ENCODE data around the gene ACTA1. TPM values are rescaled to one million over a fixed set of nuclear protein-coding genes. Genes with fewer than 3 reads are reported as not detected.

ACTA1 gene
- total and polyA plus RNA-seq, 10 of the 15 experiments (the other 5 are each of a cell fraction or from before 2014, with no cell fraction given) = 0.05 to 0.35 (median 0.12) TPM; not detected in 7

GRCh38 chr1:229432905-229433304 is 989 bp downstream of the ACTA1 start:
- H3K27me3 ChIP-seq (replicated peaks in 1 of 2; ENCODE audit: control insufficient read depth in 2 of 2, insufficient read depth in 2 of 2, low read length in 1 of 2) = peaks cover 12 to 14% of the 10 kb centered on the region in 2 experiments
- H3K4me2 ChIP-seq (ENCODE audit: control insufficient read depth, insufficient read depth) = no peak overlapping the region
- H3K27ac ChIP-seq (ENCODE audit: control insufficient read depth, insufficient read depth) = no peak overlapping the region
- RAD21 ChIA-PET (ENCODE audit: unreplicated experiment) = no interaction called here
- in situ Hi-C loops (cut with MboI) = no loop called here
- H2AFZ ChIP-seq (ENCODE audit: control insufficient read depth, low read depth, low read length) = no peak overlapping the region
- DNase-seq (ENCODE audit: low read depth, low spot score) (no peak), FAIRE-seq (no peak), ATAC-seq (no peak)
- CTCF ChIA-PET = no interaction called here
- intact Hi-C loops (cut with micrococcal nuclease; ENCODE audit: unreplicated experiment) = no loop called here
- TF ChIP-seq ESRRA (IDR thresholded peaks at IDR 0.05; ENCODE audit: low read length) (no peak), CTCF (IDR thresholded peaks at IDR 0.05 in 2 of 3, conservative IDR thresholded peaks at IDR 0.05 in 1 of 3; ENCODE audit: control insufficient read depth in 2 of 3, extremely low read depth in 1 of 3, insufficient read depth in 1 of 3, low read depth in 3 of 3, low read length in 3 of 3) (no peak), BCL3 (IDR thresholded peaks at IDR 0.05; ENCODE audit: borderline replicate concordance, insufficient read depth, low read depth, low read length, poor library complexity, severe bottlenecking) (no peak), TAF1 (IDR thresholded peaks at IDR 0.05; ENCODE audit: borderline replicate concordance, low read depth, low read length) (no peak), NBN (IDR thresholded peaks at IDR 0.05) (no peak), ZNF207 (IDR thresholded peaks at IDR 0.05; ENCODE audit: borderline replicate concordance) (no peak), TCF7 (IDR thresholded peaks at IDR 0.05; ENCODE audit: borderline replicate concordance) (no peak), ELK1 (IDR thresholded peaks at IDR 0.05; ENCODE audit: low read depth, low read length) (no peak), RFX5 (IDR thresholded peaks at IDR 0.05; ENCODE audit: low read depth, low read length) (no peak), HDGF (IDR thresholded peaks at IDR 0.05) (no peak), ZNF24 (IDR thresholded peaks at IDR 0.05) (no peak), ATF3 (IDR thresholded peaks at IDR 0.05; ENCODE audit: borderline replicate concordance, extremely low read depth, low read depth, low read length) (no peak), GATAD2B (conservative IDR thresholded peaks at IDR 0.05; ENCODE audit: low read depth) (no peak), CEBPB (IDR thresholded peaks at IDR 0.05; ENCODE audit: borderline replicate concordance in 1 of 2, low read depth in 2 of 2, low read length in 2 of 2) (no peak), IRF5 (IDR thresholded peaks at IDR 0.05; ENCODE audit: borderline replicate concordance) (no peak), ZBED1 (IDR thresholded peaks at IDR 0.05; ENCODE audit: borderline replicate concordance) (no peak), SREBF1 (IDR thresholded peaks at IDR 0.05; ENCODE audit: low read length) (no peak), TARDBP (IDR thresholded peaks at IDR 0.05; ENCODE audit: borderline replicate concordance) (no peak)
- no peaks in the 10 kb centered on the region for H3K79me2 ChIP-seq (ENCODE audit: control insufficient read depth, insufficient read depth, low read length)
- H3K4me1 ChIP-seq (ENCODE audit: control insufficient read depth, insufficient read depth, low read length) = no peaks in the 10 kb centered on the region
- no TSS peak for BruUV-seq (replicated peaks)
- H4K20me1 ChIP-seq (ENCODE audit: control insufficient read depth, insufficient read depth) = peaks cover 4% of the 10 kb centered on the region; the same call in 1 of the 2 replicates
- no peak overlapping the region for H3K4me3 ChIP-seq
- H3K36me3 ChIP-seq (ENCODE audit: control insufficient read depth in 2 of 2, insufficient read depth in 2 of 2, low read length in 1 of 2) = no peaks in the 10 kb centered on the region
- POLR2A ChIA-PET = no interaction called here
- H3K9me3 ChIP-seq (replicated peaks; ENCODE audit: control insufficient read depth, insufficient read depth, low read length) = peaks cover 8% of the 10 kb centered on the region; the same call in 1 of the 3 replicates
- 84% methylated on average over 37 of the region's 37 CpGs for WGBS (ENCODE audit: insufficient coverage, insufficient replicate concordance, low lambda C conversion rate, missing lambda C conversion rate)
- no peak overlapping the region for H3K9ac ChIP-seq (ENCODE audit: control insufficient read depth, insufficient read depth, low read length)
- SMC1A ChIA-PET (ENCODE audit: uncharacterized antibody, unreplicated experiment) = no interaction called here

Data from GM12878 (cell line).